Large intestine (tissue), 3 donors: ENCODE results near the gene MID2. TPM values are rescaled to one million over a fixed set of nuclear protein-coding genes. Genes with fewer than 3 reads are reported as not detected.
A peak's percentile ranks its signal among the peaks of the same experiment; 100 is the strongest.
"Not testable (repeated sequence)": the region's sequence is repeated elsewhere in the genome, so short reads cannot be mapped to it uniquely, and the experiment has no call there.

Experiments
- DNase-seq, 2 donors: peaks; one replicate each; pipeline versions ENCODE4 v3.0.0 to v3.0.0-alpha.2; 2013
- H3K27ac ChIP-seq: one replicate; pipeline ENCODE4 v1.5.1; 2013; ENCODE audit warnings: low read length
- H3K27me3 ChIP-seq: 2 replicates; pipeline ENCODE4 v1.6.1; 2013; ENCODE audit warnings: low read length; ENCODE audit not compliant: control insufficient read depth, insufficient read depth
- H3K36me3 ChIP-seq: 2 replicates; pipeline ENCODE4 v1.6.1; 2013; ENCODE audit warnings: low read length; ENCODE audit not compliant: control insufficient read depth, insufficient read depth
- H3K4me1 ChIP-seq: one replicate; pipeline ENCODE4 v1.6.1; 2013; ENCODE audit warnings: low read length; ENCODE audit not compliant: control insufficient read depth, insufficient read depth
- H3K4me3 ChIP-seq: one replicate; pipeline ENCODE4 v1.5.1; 2013; ENCODE audit warnings: low read length
- H3K9me3 ChIP-seq: one replicate; pipeline ENCODE4 v1.6.1; 2013; ENCODE audit warnings: mild to moderate bottlenecking, low read depth, low read length, moderate library complexity; ENCODE audit not compliant: control insufficient read depth
- WGBS: methylation state at CpG from one replicate; pipeline ENCODE4 v1.1.5; 2013; ENCODE audit warnings: low lambda C conversion rate; ENCODE audit not compliant: insufficient coverage; 5-methylcytosine and 5-hydroxymethylcytosine counted together
- polyA plus RNA-seq: library from polyadenylated mRNA; unstranded; fragments of 120-200 nt; gene quantifications from one replicate; pipeline ENCODE4 v1.2.1, GENCODE V29; 2013

Gene MID2
- polyA plus RNA-seq, 1 donor: 7.4 TPM

DNA sequence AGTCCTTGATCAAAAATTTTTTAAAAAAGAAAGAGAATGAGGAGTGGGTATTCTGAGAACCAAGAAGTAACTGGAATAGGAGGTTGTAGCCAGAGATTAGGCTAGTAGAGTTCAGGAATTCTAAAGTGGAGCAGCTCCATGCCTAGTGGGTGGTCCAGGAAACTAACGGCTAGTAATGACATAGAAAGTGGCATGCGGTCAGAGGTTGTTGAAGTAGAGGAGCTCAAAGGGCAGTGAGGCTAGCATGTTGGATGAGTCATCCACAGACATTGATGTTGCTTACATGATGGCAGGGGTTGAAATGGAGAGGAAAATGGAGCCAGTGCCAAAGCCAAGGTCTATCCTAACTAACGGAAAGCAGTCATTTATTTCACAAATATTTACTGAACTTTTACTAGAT is 114.4 kb downstream of the MID2 start:
- Histone ChIP-seq H3K36me3 (no peaks in the 10 kb centered on the region), H3K4me3 (no peak overlapping the region), H3K27ac (no peak overlapping the region), H3K4me1 (no peaks in the 10 kb centered on the region), H3K9me3 (no peaks in the 10 kb centered on the region), H3K27me3 (no peaks in the 10 kb centered on the region)
- WGBS: no CpG with 5 or more reads among the region's 3 CpGs
- peak in 1 of 2 donors; percentile 38 for DNase-seq

- H3K27ac ChIP-seq, H3K9me3 ChIP-seq: not testable (repeated sequence)
Observed at GRCh38 chrX:107955337-107955736, 129.7 kb downstream of the MID2 start.

GRCh38 chrX:107968623-107969022 is 143.0 kb downstream of the MID2 start:
- Histone ChIP-seq H3K27me3 (no peaks in the 10 kb centered on the region), H3K9me3 (no peaks in the 10 kb centered on the region), H3K36me3 (no peaks in the 10 kb centered on the region), H3K27ac (no peak overlapping the region), H3K4me1 (no peaks in the 10 kb centered on the region), H3K4me3 (no peak overlapping the region)
- WGBS: no CpG with 5 or more reads among the region's 5 CpGs
- DNase-seq: no peak

More at GRCh38 chrX:107955337-107955736, 129.7 kb downstream of the MID2 start:
- not testable (repeated sequence) for H3K36me3 ChIP-seq, H3K4me1 ChIP-seq, H3K4me3 ChIP-seq, H3K27me3 ChIP-seq, DNase-seq

DNA sequence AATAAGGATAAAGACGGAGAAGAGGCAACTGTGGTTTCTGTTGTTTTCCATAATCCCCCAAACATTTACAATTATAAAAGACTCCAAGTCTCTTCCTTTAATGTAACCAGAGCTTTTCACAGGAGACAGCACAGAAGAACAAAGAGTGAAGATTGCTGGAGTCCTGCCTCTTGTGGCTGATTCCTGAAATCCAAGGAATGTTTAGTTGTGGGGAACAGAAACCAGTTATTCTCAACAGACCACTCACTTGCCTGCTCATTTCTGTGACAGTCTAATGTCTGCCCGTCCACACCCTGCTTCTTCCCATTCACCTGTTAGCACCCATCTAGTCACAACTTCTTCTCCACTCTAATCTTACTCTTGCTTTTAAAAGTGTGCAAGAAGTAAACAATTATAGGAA is 144.4 kb downstream of the MID2 start:
- WGBS: no CpG with 5 or more reads among the region's 2 CpGs
- H3K27me3 ChIP-seq: no peaks in the 10 kb centered on the region
- no peak for DNase-seq
- H3K36me3 ChIP-seq: no peaks in the 10 kb centered on the region
- H3K4me3 ChIP-seq: no peak overlapping the region
- H3K27ac ChIP-seq: no peak overlapping the region
- no peaks in the 10 kb centered on the region for H3K9me3 ChIP-seq
- no peaks in the 10 kb centered on the region for H3K4me1 ChIP-seq

DNA sequence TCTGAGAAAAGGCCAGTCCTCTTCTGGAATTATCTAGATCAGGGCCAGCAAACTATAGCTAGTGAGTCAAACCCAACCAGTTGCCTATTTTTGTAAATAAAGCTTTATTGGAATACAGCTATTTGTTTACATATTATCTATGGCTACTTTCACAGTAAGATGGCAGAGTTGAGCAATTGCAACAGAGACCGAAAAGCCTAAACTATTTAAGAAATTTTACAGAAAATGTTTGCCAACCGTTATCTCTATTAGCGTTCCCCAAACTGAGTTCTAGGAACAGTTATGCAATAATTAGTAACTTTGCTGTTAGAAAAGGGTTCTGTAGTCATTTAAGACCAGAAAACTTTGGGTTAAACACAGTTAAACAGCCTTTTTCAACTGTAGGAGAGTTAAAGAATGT is 146.0 kb downstream of the MID2 start:
- Histone ChIP-seq H3K27me3 (no peaks in the 10 kb centered on the region), H3K9me3 (no peaks in the 10 kb centered on the region), H3K27ac (no peak overlapping the region), H3K4me3 (no peak overlapping the region), H3K4me1 (no peaks in the 10 kb centered on the region), H3K36me3 (no peaks in the 10 kb centered on the region)
- WGBS: no CpG with 5 or more reads among the region's 3 CpGs
- no peak for DNase-seq

Other genes starting within 250 kb of the MID2 start
- 27.5 TPM for gene PRPS1, start 197.4 kb upstream of the MID2 start, polyA plus RNA-seq
- gene TSC22D3, start 50.1 kb upstream of the MID2 start, polyA plus RNA-seq: 75.5 TPM
- 0.03 TPM for gene NCBP2L, start 48.1 kb upstream of the MID2 start, polyA plus RNA-seq
- not detected for gene TEX13B, start 156.5 kb downstream of the MID2 start, polyA plus RNA-seq
- gene VSIG1, start 219.2 kb downstream of the MID2 start, polyA plus RNA-seq: 0.22 TPM